Inflammatory macrophage treated with lipopolysaccharide for 4 hours (primary cell): Measurements from ENCODE around the gene AQP3.
"Not testable (repeated sequence)": the region's sequence is repeated elsewhere in the genome, so short reads cannot be mapped to it uniquely, and the experiment has no call there.

Experiments
- DNase-seq: peaks from one replicate; pipeline ENCODE4 v3.0.0-alpha.2; 2020

Gene AQP3

GRCh38 chr9:33464045-33464636, 16.7 kb upstream of the AQP3 start:
- DNase-seq: no peak

- no peak for DNase-seq
Measured at GRCh38 chr9:33463151-33463550, 15.8 kb upstream of the AQP3 start.

GRCh38 chr9:33461492-33461891, 14.1 kb upstream of the AQP3 start:
- no peak for DNase-seq

GRCh38 chr9:33460854-33461253, 13.5 kb upstream of the AQP3 start:
- DNase-seq: no peak

- no peak for DNase-seq
Measured at GRCh38 chr9:33459115-33459514, 11.7 kb upstream of the AQP3 start.

GRCh38 chr9:33458444-33458843, 11.1 kb upstream of the AQP3 start:
- no peak for DNase-seq

GRCh38 chr9:33455945-33456344, 8.6 kb upstream of the AQP3 start:
- DNase-seq: no peak

- not testable (repeated sequence) for DNase-seq
Measured at GRCh38 chr9:33455456-33455855, 8.1 kb upstream of the AQP3 start.

GRCh38 chr9:33454661-33455026, 7.3 kb upstream of the AQP3 start:
- DNase-seq: not testable (repeated sequence)

GRCh38 chr9:33453999-33454660, 6.7 kb upstream of the AQP3 start:
- DNase-seq: no peak

GRCh38 chr9:33453286-33453860, 6.0 kb upstream of the AQP3 start:
- DNase-seq: no peak

GRCh38 chr9:33452828-33453271, 5.5 kb upstream of the AQP3 start:
- DNase-seq: peak; percentile 66

- DNase-seq: no peak
Measured at GRCh38 chr9:33450621-33451146, 3.3 kb upstream of the AQP3 start.

GRCh38 chr9:33449715-33450114, 2.3 kb upstream of the AQP3 start:
- no peak for DNase-seq

- no peak for DNase-seq
Measured at GRCh38 chr9:33447799-33448553, 583 bp upstream of the AQP3 start.

- DNase-seq: no peak
Measured at GRCh38 chr9:33446240-33446945, 1.0 kb downstream of the AQP3 start.

GRCh38 chr9:33445389-33446239, 1.8 kb downstream of the AQP3 start:
- DNase-seq: no peak

- no peak for DNase-seq
Measured at GRCh38 chr9:33443464-33444154, 3.8 kb downstream of the AQP3 start.

- DNase-seq: no peak
Measured at GRCh38 chr9:33443047-33443446, 4.3 kb downstream of the AQP3 start.

- DNase-seq: no peak
Measured at GRCh38 chr9:33442125-33442524, 5.3 kb downstream of the AQP3 start.

- no peak for DNase-seq
Measured at GRCh38 chr9:33440609-33441008, 6.8 kb downstream of the AQP3 start.
